ENCODE results near the gene BCAP31. TPM values are rescaled to one million over a fixed set of nuclear protein-coding genes. Genes with fewer than 3 reads are reported as not detected.
"Not testable (repeated sequence)": the region's sequence is repeated elsewhere in the genome, so short reads cannot be mapped to it uniquely, and the experiment has no call there.

The BCAP31 gene
- total RNA-seq, 2 experiments from 2014 or later: 42.1 to 43.1 TPM

DNA sequence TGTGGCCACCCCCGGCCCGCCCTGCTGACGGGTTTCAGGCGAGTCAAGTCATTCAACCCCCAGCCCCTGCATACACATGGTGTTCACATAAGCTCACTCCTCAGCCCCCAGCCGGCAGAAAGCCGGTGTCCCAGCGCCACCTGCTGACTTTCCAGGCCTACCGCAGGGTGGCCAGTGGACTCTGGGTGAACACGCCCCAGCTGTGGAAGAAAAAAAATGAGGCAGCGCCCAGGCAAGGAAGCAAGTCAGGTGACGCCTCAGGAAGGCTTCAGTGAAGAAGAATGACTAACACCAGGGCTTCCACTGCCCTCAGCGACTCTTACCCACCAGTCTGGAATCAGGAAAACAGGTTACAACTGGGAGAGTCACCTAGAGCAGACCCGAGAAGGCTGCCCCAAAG, 15.8 kb downstream of the BCAP31 start:
- Mint-ChIP-seq H3K4me3 (no peak overlapping the region), H3K27ac (no peak overlapping the region), H3K9me3 (no peaks in the 10 kb centered on the region), H3K4me1 (ENCODE audit: low read depth) (peaks cover 13% of the 10 kb centered on the region), H3K27me3 (no peaks in the 10 kb centered on the region), H3K36me3 (ENCODE audit: low read depth) (peaks cover 33% of the 10 kb centered on the region)
- peak in 10 of 14 experiments; percentile 21 to 67 (median 38) for DNase-seq
- Histone ChIP-seq H3K27me3 (ENCODE audit: control insufficient read depth in 1 of 2, insufficient read depth in 2 of 2, low read length in 2 of 2) (no peaks in the 10 kb centered on the region), H3K9me3 (ENCODE audit: control insufficient read depth in 1 of 2, insufficient read depth in 1 of 2, low read length in 2 of 2) (no peaks in the 10 kb centered on the region), H3K4me1 (ENCODE audit: insufficient read depth, low read length) (peaks cover 5% of the 10 kb centered on the region), H3K4me3 (ENCODE audit: low read length) (no peak overlapping the region), H3K27ac (ENCODE audit: low read depth in 1 of 2, low read length in 2 of 2) (no peak overlapping the region), H3K36me3 (ENCODE audit: insufficient read depth, low read length) (peaks cover 42% of the 10 kb centered on the region)
- ChIA-PET POLR2A (no interaction called here), CTCF (interaction anchor here (0.6 to 0.8 kb wide), 2 partner anchors 42 to 749 kb away, joined by 3 read pairs; no protein-coding TSS in a partner anchor)
- intact Hi-C loops (cut with DNase I, micrococcal nuclease): no loop called here
- ATAC-seq (ENCODE audit: poor library complexity): peak; percentile 74
- no peak for TF ChIP-seq CTCF (IDR thresholded peaks at IDR 0.05)

DNA sequence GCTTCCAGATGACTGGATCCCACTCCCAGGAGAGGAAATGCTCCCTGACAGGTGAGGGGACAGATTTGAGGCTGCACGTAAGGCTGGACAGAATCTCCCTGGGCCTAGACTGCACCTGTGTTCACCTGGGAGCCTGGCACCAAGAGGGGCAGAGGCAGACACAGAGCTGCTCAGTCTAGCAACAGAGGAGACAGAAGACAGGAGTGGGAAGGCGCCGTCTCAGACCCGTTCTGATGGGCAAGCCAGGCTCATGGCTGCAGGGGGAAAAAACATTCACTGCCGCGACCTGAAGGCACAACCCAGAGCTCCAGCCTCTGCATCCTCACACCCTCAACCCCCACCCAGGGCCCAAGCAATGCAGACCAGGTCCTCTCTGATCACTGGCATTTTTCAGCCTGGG, 16.8 kb downstream of the BCAP31 start:
- H3K36me3 ChIP-seq (ENCODE audit: insufficient read depth, low read length): peaks cover 43% of the 10 kb centered on the region
- H3K27ac Mint-ChIP-seq: no peak overlapping the region

GRCh38 chrX:153706799-153707198, 17.4 kb downstream of the BCAP31 start:
- TF ChIP-seq CTCF (IDR thresholded peaks at IDR 0.05): no peak
- ChIA-PET CTCF (no interaction called here), POLR2A (no interaction called here)
- no peaks in the 10 kb centered on the region for H3K27me3 Mint-ChIP-seq
- H3K9me3 Mint-ChIP-seq: no peaks in the 10 kb centered on the region
- DNase-seq (no peak), ATAC-seq (ENCODE audit: poor library complexity) (no peak)
- no peak overlapping the region for H3K27ac ChIP-seq (ENCODE audit: low read depth in 1 of 2, low read length in 2 of 2)
- peak overlapping the region; percentile 14 for H3K27ac Mint-ChIP-seq
- H3K9me3 ChIP-seq (ENCODE audit: control insufficient read depth in 1 of 2, insufficient read depth in 1 of 2, low read length in 2 of 2): no peaks in the 10 kb centered on the region
- intact Hi-C loops (cut with DNase I, micrococcal nuclease): no loop called here
- no peak overlapping the region for H3K4me3 Mint-ChIP-seq
- H3K4me1 ChIP-seq (ENCODE audit: insufficient read depth, low read length): peaks cover 5% of the 10 kb centered on the region
- H3K36me3 ChIP-seq (ENCODE audit: insufficient read depth, low read length): peaks cover 47% of the 10 kb centered on the region
- H3K36me3 Mint-ChIP-seq (ENCODE audit: low read depth): peaks cover 25% of the 10 kb centered on the region
- peaks cover 13% of the 10 kb centered on the region for H3K4me1 Mint-ChIP-seq (ENCODE audit: low read depth)
- no peak overlapping the region for H3K4me3 ChIP-seq (ENCODE audit: low read length)
- no peaks in the 10 kb centered on the region for H3K27me3 ChIP-seq (ENCODE audit: control insufficient read depth in 1 of 2, insufficient read depth in 2 of 2, low read length in 2 of 2)

More for the DNA sequence above, 16.8 kb downstream of the BCAP31 start:
- no peak overlapping the region for H3K4me3 ChIP-seq (ENCODE audit: low read length)
- intact Hi-C loops (cut with DNase I, micrococcal nuclease): no loop called here
- ATAC-seq (ENCODE audit: poor library complexity) (no peak), DNase-seq (no peak)
- H3K9me3 Mint-ChIP-seq: no peaks in the 10 kb centered on the region
- H3K27ac ChIP-seq (ENCODE audit: low read depth in 1 of 2, low read length in 2 of 2): no peak overlapping the region
- H3K4me3 Mint-ChIP-seq: no peak overlapping the region
- no peaks in the 10 kb centered on the region for H3K27me3 Mint-ChIP-seq
- peaks cover 13% of the 10 kb centered on the region for H3K4me1 Mint-ChIP-seq (ENCODE audit: low read depth)
- H3K27me3 ChIP-seq (ENCODE audit: control insufficient read depth in 1 of 2, insufficient read depth in 2 of 2, low read length in 2 of 2): no peaks in the 10 kb centered on the region
- H3K4me1 ChIP-seq (ENCODE audit: insufficient read depth, low read length): peaks cover 5% of the 10 kb centered on the region
- peaks cover 25% of the 10 kb centered on the region for H3K36me3 Mint-ChIP-seq (ENCODE audit: low read depth)
- no peaks in the 10 kb centered on the region for H3K9me3 ChIP-seq (ENCODE audit: control insufficient read depth in 1 of 2, insufficient read depth in 1 of 2, low read length in 2 of 2)
- no peak for TF ChIP-seq CTCF (IDR thresholded peaks at IDR 0.05)
- ChIA-PET CTCF (no interaction called here), POLR2A (no interaction called here)

DNA sequence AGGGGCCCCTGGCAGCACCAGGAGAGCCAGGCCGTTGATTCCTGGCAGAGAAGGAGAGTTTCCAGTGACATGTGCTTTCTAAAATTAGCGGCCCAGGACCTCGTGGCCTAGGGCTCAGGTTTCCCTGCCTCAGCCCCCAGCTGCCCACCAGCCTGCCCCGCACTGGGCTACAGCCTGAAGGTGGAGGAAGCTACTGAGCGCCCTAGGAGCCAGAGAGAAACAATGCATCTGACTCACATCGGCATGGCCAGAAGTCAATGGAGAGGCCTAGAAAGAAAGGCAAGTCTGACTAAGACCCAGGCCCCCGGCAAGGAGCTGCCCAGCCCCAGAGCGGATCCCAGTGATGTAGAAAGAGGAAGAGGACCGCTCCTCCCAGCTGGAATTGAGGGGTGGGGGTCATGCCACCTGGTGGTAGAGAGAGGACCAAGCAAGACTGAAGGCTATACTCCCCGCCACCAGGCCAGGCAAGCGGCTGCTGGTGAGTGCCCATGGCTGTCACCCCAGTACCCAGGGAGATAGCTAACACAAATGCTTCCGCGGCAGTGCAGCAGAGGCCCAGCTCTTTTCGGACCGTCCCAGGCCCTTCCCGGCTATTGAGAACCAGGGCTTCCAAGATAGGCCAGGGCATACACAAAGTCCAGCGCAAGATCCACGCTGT, 18.7 kb downstream of the BCAP31 start:
- H3K36me3 ChIP-seq (ENCODE audit: insufficient read depth, low read length): peaks cover 48% of the 10 kb centered on the region
- H3K4me3 Mint-ChIP-seq; H3K4me1 ChIP-seq (ENCODE audit: insufficient read depth, low read length); CTCF ChIA-PET; H3K27ac Mint-ChIP-seq; H3K27me3 ChIP-seq (ENCODE audit: control insufficient read depth in 1 of 2, insufficient read depth in 2 of 2, low read length in 2 of 2); POLR2A ChIA-PET; H3K27me3 Mint-ChIP-seq; DNase-seq; intact Hi-C loops (cut with DNase I, micrococcal nuclease); ATAC-seq (ENCODE audit: poor library complexity); H3K4me3 ChIP-seq (ENCODE audit: low read length); H3K27ac ChIP-seq (ENCODE audit: low read depth in 1 of 2, low read length in 2 of 2); H3K9me3 Mint-ChIP-seq; H3K9me3 ChIP-seq (ENCODE audit: control insufficient read depth in 1 of 2, insufficient read depth in 1 of 2, low read length in 2 of 2): not testable (repeated sequence)
- Mint-ChIP-seq H3K36me3 (ENCODE audit: low read depth) (peaks cover 31% of the 10 kb centered on the region), H3K4me1 (ENCODE audit: low read depth) (peaks cover 13% of the 10 kb centered on the region)

- H3K4me3 Mint-ChIP-seq; H3K9me3 Mint-ChIP-seq; DNase-seq; H3K27me3 ChIP-seq (ENCODE audit: control insufficient read depth in 1 of 2, insufficient read depth in 2 of 2, low read length in 2 of 2); H3K4me1 ChIP-seq (ENCODE audit: insufficient read depth, low read length); H3K27me3 Mint-ChIP-seq; H3K9me3 ChIP-seq (ENCODE audit: control insufficient read depth in 1 of 2, insufficient read depth in 1 of 2, low read length in 2 of 2); H3K27ac ChIP-seq (ENCODE audit: low read depth in 1 of 2, low read length in 2 of 2); H3K27ac Mint-ChIP-seq; ATAC-seq (ENCODE audit: poor library complexity); intact Hi-C loops (cut with DNase I, micrococcal nuclease); H3K4me3 ChIP-seq (ENCODE audit: low read length); POLR2A ChIA-PET; CTCF ChIA-PET: not testable (repeated sequence)
- peaks cover 40% of the 10 kb centered on the region for H3K36me3 ChIP-seq (ENCODE audit: insufficient read depth, low read length)
- Mint-ChIP-seq H3K4me1 (ENCODE audit: low read depth) (peaks cover 13% of the 10 kb centered on the region), H3K36me3 (ENCODE audit: low read depth) (peaks cover 28% of the 10 kb centered on the region)
Measured at GRCh38 chrX:153704631-153705402, 19.4 kb downstream of the BCAP31 start.
